ENCODE results near the gene DYDC1.

The DYDC1 gene

GRCh38 chr10:80288849-80289248 lies 67.7 kb downstream of the DYDC1 start:
- H3K4me3 ChIP-seq (ENCODE audit: low read depth, low read length) = no peak overlapping the region
- no peaks in the 10 kb centered on the region for H3K9me3 ChIP-seq (ENCODE audit: severe bottlenecking)
- no peak for DNase-seq
- no peak for TF ChIP-seq CTCF (IDR thresholded peaks at IDR 0.05; ENCODE audit: low read depth, low read length)
- H3K36me3 ChIP-seq = no peaks in the 10 kb centered on the region
- H3K27me3 ChIP-seq (ENCODE audit: insufficient read depth, low read depth, severe bottlenecking) = no peaks in the 10 kb centered on the region
- H3K27ac ChIP-seq = no peak overlapping the region

All from WERI-Rb-1 (cell line).